ENCODE results near the gene PMVK.
A peak's percentile ranks its signal among the peaks of the same experiment; 100 is the strongest.

PMVK gene

DNA sequence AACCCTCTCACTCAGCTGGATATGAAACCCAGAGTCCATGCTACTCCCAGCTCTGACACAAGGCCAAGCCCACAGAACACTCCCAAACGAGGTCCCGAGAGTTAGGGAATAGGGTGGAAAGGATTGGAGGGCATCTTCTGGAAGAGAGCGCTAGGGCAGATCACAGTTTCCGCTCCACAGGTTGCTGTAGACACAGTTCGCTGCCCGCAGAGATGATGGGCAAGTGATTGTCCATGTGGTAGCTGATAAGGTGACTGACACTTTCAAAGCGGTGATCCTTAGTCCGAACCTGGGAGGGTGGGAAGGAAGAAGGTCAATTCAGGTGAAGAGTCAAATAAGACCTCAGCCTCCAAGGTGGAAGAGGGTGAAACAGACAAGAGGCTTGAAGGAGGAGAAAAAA, 27.1 kb upstream of the PMVK start:
- TF ChIP-seq, protein P1, sequence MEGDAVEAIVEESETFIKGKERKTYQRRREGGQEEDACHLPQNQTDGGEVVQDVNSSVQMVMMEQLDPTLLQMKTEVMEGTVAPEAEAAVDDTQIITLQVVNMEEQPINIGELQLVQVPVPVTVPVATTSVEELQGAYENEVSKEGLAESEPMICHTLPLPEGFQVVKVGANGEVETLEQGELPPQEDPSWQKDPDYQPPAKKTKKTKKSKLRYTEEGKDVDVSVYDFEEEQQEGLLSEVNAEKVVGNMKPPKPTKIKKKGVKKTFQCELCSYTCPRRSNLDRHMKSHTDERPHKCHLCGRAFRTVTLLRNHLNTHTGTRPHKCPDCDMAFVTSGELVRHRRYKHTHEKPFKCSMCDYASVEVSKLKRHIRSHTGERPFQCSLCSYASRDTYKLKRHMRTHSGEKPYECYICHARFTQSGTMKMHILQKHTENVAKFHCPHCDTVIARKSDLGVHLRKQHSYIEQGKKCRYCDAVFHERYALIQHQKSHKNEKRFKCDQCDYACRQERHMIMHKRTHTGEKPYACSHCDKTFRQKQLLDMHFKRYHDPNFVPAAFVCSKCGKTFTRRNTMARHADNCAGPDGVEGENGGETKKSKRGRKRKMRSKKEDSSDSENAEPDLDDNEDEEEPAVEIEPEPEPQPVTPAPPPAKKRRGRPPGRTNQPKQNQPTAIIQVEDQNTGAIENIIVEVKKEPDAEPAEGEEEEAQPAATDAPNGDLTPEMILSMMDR (conservative IDR thresholded peaks at IDR 0.05), result no peak
- H3K27ac ChIP-seq, result peak overlapping the region; percentile 100; the same call in 1 of the 2 replicates

DNA sequence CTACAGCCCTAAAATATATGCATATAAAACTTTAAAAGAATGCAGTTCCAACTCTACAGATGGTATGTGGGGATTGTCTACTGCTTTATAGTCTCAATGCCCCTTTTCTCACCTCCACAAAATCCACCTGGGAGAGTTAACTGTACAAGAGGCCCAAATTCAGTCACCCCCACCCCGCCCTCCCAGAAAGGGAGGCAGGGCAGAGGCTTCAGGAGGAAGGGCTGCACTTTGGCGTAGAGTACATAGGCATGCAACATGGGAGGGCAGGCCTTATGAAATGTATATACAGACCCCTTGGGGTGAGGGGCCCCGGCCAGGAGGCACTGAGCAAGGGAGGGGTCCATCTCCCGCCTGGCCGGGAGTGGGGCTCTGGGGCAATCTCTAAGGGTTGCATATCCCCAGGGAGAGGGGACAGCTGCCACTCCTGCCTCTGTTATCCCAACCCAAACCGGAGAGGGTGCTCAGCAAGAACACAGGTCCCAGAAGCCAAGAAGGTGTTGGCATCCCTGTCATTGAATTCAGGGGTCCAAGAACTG, 26.3 kb upstream of the PMVK start:
- peak overlapping the region; percentile 100 for H3K27ac ChIP-seq
- TF ChIP-seq, protein P1 (conservative IDR thresholded peaks at IDR 0.05), result no peak

DNA sequence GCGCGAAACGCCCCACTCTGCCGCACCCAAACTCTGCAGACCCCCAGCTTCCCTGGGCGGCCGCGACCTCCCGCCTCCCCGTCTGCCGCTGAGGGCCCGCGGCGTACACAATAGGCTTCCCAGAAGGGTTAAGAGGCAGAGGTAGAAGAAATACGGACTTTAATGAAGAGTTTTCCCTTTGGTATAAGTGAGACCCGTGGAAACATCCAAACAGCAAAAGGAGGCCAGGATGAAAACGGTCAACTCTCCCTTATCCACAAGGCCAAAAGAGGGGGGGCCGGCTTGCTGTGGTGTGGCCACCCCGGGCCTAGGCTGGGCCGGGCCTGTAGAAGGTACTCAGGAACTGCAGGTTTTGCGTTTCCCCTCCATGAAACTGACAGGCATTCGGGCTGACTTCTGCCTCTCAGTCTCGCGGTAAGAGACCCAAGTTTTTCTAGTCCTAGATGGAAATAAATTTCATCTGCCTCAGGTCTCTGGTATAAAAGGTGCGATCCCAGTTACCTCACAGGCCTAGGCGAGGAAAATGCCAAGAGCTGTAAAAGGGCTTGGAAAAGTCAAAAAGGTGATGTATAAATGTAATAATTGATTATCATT, 25.7 kb upstream of the PMVK start:
- TF ChIP-seq, protein P1 (conservative IDR thresholded peaks at IDR 0.05), result no peak; the same call in none of the 2 replicates
- peak overlapping the region; percentile 100 for H3K27ac ChIP-seq

DNA sequence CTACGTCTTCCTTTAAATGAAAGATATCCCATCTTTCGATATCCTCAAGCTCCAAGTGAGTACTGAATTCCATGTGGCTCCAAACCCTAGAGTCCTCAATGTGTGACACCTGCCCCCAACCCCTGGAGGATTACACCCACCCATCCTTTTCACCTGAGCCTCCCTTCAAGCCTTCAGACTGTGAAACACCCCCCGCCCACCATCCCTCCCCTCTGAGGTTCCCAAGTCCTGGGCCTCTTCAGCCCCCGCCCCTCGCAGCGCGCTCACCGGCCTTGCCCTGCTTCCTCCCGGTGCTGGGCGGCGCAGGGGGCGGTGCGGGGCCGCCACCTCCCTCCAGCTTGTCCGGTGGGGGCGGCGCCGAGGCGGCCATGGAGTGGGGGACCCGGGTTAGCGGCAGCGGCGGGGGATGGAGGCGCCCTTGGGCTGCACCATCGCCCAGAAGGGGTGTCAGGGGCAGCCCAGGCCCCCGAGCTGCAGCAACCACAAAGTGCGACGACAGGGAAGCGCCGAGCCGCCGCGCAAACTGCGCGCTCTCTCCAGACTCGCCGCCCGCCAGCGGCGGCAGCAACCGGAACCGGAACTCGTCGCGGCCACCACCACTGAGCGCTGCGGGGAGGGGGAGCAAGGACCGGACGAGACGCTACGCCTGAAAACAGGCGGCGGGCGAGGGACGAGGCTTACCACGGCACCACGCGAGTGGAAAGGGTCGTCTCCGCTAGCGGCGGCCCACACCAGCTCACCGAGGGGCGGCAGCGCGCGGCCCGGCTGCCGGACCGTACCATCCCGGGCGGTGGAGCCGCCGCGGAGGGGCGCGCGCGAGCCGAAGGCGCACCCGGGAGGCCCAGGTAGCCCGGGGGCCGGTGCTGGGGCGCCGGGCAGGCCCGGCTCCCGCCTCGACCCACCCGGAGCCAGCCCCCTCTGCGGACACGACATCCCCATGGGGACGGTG, 25.0 kb upstream of the PMVK start, which contains the start of gene PYGO2:
Gene PYGO2 (minus strand): TSS at position 576 of the 949 bp plus-strand sequence. CDS start 206 bp downstream, at position 370.
- TF ChIP-seq, protein P1 (conservative IDR thresholded peaks at IDR 0.05), result peak; percentile 99
- peak within 1 kb of the TSS; percentile 100 for H3K27ac ChIP-seq

DNA sequence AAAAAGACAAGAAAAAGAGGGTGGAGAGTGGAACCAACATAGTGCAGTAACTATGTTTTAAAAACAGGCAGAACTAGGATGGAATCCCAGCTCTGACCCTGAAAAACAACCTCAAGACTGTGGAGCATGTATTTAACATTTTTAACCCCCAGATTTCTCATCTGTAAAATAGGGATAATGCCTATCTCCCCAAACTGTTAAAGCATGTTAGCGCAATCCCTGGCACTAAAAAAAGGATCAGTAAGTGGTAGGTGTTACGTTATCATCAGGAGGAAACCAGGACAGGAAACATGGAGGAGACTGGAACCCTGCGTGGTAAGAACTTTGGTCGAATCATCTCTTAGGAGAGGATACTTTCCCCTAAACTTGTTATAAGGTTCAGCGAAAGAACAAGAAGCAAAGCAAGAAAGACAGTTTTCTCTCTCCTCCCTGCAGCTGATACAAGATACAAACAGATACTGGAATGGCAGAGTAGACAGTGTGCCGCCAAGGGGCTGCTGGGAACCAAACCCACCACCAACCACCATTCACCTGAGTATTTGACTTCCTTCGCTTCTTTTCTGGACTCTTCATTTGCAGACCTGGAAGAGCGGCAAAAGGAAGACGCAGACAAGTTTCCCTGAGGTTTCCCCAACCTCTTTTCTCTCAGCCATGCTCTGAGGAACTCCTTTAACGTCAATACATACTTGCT, 24.1 kb upstream of the PMVK start:
- peak overlapping the region; percentile 100 for H3K27ac ChIP-seq

DNA sequence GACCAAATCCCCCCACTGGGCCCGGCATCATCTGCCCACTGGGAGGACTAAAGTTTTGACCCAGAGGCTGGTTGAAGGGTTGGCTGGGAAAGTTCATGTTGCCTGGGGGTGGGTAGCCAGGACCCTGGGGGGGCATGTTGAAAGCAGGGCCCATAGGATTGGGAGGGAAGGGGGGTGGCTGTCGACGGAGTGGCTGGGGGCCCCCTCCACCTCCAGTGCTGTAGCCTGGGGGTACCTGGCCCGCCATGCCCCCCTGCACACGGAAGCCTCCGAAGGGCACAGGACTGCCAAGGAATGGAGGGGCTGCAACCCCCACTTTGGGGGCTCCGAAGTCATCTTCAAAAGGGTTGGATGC, 22.9 kb upstream of the PMVK start:
- TF ChIP-seq, protein P1 (conservative IDR thresholded peaks at IDR 0.05), result no peak
- H3K27ac ChIP-seq, result peak overlapping the region; percentile 100

More for the DNA sequence above, 24.1 kb upstream of the PMVK start:
- TF ChIP-seq, protein P1 (conservative IDR thresholded peaks at IDR 0.05), result no peak
